Suppressor macrophage treated with lipopolysaccharide for 1 hour (primary cell): ENCODE measurements around the gene ATR.
A peak's percentile ranks its signal among the peaks of the same experiment; 100 is the strongest.

Source experiments
- DNase-seq, 3 donors: peaks; one replicate each; pipeline ENCODE4 v3.0.0-alpha.2; 2020 to 2022

The ATR gene

DNA sequence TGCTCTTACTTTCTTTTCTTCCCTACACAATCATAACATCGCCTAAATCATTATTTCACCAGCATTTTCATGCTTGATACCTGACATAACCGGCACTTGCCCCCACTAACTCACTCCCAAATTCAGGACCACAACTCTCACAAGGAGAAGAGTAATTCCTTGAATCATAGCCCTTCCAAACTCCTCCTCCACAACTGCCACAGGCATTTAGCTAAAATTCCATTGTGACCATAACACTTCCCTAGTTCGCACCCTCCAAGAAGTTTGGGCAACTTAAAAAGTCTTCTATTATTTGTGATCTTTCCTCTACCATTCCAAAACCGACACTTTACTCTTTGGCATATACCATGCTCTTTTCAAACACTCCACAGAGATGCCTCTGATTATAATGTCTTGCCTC, 71.3 kb downstream of the ATR start:
- DNase-seq, result no peak

DNA sequence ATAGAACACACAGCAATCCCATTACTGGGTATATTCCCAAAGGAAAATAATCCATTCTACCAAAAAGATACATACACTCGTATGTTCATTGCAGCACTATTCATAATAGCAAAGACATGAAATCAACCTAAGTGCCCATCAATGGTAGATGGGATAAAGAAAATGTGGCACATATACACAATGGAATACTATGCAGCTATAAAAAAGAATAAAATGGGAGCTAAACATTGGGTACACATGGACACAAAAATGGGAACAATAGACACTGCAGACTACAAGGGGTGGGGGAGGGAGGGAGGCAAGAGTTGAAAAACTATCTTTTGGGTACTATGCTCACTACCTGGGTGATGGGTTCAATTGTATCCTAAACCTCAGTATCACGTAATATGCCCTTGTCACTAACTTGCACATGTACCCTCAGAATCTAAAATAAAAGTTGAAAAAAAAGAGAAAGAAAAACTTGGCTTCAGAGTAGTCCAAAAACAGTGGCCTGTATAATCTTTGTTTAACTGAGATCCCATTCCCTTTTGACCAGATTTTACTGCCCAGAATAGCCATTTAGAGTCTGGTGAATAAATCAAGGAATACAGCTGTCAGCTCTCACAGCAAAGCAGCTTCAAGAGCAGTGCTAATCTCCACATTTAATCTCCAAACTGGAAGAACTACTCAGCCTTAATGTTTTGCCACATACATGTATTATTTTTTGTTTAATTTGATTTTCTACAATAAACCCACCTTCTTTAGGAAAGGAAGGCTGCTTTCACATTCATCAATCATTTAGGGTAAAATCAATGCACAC, 76.1 kb downstream of the ATR start:
- no peak for DNase-seq

DNA sequence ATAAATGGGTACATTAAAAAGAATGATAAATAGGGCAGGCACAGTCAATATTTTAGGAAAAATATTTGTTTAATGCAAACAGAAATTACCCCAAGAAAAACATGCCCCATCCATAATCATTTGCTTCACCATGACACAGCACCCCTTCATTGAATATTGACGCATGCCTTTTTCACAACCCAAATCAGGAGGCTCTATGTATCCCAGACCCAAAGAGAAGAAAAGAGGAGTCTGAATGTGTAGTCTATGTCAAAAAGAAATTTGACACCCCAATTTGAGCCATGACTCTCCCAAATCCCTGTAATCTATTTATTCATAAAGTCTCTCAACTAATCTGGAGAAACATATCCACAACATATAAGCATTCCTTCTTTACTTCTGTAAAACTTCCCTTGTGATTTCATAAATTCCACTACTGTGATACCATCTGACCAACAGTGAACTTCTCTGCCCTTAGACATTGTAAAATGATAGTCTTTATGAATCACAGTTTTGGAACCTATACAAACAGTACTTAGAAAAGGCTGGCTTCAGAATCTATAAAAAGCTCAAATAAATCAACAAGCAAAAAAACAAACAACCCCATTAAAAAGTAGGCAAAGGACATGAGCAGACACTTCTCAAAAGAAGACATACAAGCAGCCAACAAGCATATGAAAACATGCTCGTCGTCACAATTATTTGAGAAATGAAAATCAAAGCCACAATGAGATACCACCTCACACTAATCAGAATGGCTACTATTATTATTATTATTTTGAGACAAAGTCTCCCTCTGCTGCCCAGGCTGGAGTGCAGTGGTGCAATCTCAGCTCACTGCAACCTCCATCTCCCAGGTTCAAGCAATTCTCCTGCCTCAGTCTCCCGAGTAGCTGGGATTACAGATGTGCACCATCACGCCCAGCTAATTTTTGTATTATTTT, 77.3 kb downstream of the ATR start:
- no peak for DNase-seq

DNA sequence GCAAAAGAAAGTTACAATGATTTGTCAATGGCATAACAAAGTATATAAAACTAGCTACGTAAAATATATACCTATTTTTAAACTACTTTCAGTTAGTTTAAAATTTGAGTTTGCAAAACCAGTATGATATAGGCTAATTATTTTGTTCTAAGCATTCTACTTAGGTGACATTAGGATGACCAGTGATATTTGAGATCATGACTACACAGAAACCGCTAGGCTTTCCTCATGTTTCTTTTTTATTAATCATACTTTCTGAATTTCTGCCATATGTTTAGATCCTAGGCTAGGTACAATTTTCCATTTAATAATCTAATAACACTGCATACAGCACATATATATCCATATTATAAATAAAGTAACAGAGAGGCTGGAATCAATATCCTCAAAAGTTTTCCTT, 78.3 kb downstream of the ATR start:
- no peak for DNase-seq

DNA sequence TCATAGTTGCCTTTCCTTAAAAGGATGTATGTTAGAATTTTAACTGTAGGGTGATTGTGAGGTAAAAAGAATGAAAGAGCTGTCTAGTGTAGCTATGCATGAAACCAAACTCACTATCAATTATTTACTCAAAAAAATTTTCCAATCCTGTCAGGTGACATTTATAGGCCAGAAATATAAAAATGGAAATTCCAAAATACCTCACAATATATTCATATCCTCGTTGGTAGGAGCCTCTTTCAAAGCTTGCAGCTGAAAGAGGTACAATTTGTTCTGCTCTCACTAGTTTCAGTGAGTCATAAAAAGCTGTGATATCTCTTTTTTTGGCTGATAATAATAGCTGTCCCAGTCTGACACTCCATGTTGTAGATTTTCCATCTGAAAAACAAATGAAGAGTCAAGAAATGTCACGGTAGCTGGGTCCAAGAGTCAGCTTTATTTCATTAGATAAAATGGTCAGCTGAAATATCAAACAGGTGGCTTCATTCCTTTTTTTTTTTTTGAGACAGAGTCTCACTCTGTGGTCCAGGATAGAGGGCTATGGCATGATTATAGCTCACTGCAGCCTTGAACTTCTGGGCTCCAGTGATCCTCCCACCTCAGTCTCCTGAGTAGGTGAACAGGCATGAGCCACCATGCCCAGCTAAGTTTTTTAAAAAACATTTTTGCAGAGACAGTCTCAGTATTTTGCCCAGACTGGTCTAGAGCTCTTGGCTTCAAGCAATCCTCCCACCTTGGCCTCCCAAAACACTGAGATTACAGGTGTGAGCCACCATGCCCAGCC, 79.9 kb downstream of the ATR start:
- DNase-seq, result no peak

DNA sequence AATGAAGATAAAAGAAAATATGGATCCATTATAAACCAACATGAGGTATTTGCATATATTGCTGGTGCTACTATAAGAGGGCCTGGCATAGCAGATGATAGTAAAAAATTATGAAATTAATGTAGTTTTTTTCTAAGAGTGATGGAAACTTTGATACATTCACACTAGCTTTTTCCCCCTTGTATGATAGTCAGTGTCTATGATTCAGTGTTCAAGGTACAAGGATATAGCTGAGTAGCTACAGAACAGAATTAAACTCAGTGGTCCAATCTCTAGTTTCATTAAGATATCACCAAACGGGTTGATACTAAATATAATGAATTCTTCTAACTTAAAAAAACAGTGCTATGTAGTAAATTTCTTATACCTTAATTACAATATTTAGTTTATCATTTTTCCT, 80.8 kb downstream of the ATR start:
- DNase-seq, result no peak

DNA sequence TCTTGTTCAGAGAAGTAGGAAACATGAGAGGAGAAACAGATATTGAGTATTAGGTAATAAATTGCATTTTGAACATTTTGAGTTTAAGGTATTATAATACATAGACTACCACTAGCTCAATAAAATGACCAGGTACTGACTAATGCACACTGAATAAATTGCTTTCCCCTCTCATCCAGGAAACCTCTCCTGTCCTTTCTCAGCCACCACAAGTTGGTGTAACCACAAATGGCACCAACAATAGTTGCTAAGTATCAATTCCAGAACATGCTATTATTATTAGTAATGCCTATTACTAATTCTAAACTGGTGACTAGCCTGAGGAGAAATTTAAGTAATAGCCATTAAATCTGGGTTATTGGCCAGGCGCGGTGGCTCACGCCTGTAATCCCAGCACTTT, 83.4 kb downstream of the ATR start:
- no peak for DNase-seq

DNA sequence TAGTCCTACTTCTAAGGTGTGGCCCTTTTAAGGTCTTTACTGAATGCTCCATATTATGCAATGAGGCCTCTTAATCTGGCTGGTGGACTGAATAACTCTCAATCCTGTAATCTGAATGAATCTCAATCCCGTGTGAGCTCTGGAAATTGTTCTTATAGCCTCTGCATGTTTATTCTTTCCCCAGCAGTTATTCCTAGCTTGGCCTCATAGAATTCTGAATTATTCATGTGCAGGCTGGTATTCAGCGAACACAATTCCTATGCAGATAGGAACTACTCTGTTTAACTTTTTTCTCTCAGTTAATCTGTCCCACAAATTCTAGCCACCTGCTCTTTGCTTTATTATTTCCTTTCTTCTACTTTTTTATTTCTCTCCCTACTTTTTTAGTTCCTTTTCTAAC, 86.3 kb downstream of the ATR start:
- DNase-seq, result no peak

DNA sequence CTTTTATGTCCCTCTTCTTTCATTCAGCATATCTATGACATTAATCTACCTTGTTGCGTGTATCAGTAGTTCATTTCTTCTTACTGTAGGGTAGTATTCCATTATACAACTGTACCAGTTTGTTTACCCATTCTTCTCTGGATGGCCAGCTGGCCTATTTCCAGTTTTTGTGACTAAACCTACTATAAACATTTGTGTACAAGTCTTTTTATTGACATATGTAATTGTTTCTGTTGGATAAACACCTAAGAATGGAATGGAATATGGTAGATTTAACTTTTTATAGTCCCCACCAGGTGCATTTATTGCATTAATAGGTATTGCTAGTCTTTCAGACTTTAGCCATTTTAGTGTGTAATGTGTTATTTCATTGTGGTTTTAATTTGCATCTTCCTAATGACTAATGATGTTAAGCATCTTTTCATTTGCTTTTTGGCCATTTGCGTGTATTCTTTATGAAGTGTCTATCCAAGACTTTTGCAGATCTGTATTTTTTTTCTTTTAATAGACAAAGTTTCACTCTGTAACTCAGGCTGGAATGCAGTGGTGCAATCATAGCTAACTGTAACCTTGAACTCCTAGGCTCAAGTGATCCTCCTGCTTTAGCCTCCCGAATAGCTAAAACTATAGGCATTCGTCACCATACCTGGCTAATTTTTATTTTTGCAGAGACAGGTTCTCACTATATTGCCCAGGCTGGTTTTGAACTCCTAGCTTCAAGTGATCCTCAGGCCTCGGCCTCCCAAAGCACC, 88.8 kb downstream of the ATR start:
- no peak for DNase-seq

DNA sequence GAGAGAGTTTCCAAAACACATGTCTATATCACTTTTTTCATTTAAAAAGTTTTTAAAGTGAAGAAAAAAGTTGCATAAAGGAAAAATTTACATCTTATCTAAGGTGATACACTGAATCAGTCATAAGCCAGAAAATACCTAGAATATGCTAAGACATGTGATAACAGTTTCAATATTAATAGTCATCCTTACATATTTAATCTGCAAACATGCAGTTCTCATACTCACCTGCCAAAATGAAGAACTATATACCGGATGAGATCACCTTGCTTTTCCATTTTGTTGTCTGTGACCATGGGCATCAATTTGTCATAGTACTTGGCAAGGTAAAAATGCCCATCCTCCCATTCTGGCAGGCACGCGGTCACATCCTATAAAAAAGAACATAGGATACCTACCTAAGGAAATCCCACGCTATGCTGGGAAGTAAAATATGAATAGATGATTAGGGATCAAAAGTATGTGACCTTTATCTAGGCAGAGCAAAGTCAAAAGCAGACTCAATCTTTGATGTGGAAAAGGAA, 93.6 kb downstream of the ATR start:
- no peak for DNase-seq

DNA sequence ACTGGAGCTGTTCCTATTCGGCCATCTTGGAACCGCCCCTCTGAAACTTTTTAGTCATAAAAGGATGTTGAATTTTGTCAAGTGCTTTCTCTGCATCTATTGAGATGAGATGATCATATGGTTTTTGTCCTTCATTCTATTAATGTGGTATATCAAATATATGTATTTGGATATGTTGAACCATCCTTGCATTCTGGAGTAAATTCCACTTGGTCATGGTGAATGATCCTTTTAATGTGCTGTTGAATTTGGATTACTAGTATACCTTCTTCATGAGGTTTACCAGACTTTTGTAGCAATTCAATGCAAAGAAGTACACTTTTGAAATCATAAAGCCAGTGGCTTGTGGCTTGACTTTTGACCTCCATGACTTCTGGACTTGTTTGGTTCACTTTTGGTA, 97.3 kb downstream of the ATR start:
- DNase-seq, result no peak

DNA sequence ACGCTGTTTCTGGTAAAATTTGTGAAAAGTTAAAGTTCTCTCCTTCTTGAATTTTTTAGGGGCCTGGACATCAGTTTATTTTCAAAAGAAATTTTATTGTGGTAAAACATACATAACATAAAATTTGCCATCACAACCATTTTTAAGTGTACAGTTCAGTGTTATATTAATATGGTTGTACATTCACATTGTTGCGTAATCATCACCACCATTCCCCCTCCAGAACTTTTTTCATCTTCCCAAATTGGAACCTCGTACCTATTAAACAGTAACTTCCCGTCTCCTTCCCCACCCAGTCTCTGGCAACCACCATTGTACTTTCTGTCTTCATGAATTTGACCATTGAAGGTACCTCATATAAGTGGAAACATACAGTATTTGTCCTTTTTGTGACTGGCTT, 107.7 kb downstream of the ATR start:
- DNase-seq, result no peak

DNA sequence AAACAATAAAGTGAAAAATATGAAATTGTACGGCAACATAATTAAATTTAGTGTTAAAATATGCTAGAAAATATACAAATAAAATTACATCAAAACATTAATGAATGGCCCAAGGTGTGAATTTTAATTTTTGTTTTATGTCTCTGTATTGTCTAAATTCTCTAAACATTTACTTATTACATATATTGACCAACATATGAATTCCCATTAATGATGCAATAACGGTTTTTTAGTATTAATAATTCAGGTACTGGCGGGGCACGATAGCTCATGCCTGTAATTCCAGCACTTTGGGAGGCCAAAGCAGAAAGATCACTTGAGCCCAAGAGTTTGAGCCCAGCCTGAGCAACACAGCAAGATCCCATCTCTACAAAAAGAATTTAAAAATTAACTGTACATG, 110.1 kb downstream of the ATR start:
- DNase-seq, result no peak

DNA sequence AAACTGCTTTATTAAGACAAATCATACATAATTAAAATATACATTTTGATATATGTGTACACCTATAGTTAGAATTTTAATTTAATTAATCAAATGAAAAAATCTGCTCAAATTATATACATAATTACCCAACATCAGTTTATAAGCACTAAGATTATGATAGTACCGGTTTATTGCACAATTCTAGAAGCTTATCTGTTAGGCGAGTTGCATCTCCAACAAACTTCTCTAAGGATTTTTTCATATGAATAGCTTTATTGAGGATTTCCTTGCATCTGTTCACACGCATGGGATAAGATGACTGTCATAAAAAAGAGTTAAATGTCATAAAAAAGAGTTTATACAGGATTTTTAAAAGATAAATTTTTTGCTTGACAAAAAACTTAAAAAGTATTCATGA, 110.8 kb downstream of the ATR start:
- no peak for DNase-seq

DNA sequence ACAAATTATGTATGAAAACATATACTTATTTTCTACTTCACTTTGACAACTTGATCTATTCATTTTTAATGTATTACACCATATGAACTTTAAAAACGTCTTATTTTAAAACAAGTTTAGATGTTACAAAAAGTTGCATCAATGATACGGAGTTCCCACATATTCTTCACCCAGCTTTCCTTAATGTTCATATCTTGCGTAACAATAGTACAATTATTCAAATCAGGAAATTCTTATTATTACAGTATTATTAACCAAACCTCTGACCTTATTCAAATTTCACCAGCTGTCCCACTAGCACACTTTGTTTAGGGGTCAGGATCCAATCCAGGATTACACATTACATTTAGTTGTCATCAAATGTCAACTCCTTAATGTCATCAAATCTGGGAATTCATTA, 117.8 kb downstream of the ATR start:
- no peak for DNase-seq

DNA sequence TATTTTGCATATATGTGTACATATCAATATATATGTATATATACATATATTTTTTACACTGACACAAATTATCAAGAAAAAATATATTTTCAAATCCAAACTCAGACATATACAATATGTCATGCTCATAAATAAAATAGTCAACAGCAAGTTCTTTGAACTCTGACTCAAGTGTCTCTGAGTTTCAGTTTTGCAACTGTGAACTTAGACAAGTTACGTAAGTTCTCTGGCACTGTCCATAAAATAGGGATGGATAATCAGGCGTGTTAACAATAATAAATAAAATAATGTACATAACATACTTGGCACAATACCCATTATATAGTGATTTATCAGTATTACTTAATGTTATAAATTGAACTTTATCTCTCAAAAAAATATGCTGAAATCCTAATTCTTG, 118.6 kb downstream of the ATR start:
- DNase-seq, result no peak

DNA sequence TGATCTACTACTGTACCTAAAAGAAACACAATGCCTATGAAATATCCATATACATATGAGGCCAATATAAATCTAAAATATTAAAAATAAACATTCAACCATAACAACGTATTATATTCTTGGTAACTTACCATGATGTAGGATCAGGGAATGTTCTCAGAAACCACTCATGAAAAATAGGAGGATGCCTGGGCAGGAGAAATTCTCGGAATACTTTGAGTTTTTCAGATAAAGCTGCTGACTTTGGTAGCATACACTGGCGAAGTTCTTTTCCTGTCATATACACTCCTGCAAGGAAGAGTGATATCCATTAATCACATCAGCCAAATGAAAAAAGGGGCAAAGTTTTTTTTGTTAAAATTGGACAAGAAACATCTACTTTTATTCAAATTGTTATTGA, 119.4 kb downstream of the ATR start:
- DNase-seq, result no peak

DNA sequence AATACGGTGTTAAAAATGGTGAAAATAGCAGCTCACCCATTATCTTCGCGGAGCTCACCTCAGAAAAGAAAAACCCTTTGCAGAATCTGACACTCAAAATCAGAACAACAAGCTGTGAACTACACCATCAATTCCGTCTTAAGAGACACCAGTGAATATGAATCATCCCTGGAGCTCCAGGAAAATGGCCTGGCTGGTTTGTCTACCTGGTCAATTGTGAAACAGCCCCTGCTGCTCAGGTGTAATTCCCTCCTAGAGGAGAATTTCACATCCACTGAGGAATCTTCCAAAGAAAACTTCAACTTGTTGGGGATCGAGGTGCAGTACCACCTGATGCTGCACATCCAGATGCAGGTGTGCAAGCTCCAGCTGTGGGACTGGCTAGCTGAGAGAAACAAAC, 127.7 kb downstream of the ATR start:
- no peak for DNase-seq

DNA sequence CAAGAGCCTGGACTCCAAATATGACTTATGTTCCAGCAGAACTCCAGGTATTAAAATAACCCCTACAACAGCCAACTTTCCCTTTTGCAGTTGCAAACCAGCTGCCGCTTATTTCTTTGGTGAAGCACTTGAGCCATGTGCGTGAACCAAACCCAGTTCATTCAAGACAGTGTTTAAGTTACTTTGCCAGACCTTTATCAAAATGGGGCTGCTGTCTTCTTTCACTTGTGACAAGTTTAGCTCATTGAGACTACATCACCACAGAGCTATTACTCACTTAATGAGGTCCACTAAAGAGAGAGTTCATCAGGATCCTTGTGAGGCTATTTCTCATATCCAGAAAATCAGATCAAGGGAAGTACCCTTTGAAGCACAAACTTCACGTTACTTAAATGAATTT, 128.3 kb downstream of the ATR start:
- DNase-seq, result no peak

DNA sequence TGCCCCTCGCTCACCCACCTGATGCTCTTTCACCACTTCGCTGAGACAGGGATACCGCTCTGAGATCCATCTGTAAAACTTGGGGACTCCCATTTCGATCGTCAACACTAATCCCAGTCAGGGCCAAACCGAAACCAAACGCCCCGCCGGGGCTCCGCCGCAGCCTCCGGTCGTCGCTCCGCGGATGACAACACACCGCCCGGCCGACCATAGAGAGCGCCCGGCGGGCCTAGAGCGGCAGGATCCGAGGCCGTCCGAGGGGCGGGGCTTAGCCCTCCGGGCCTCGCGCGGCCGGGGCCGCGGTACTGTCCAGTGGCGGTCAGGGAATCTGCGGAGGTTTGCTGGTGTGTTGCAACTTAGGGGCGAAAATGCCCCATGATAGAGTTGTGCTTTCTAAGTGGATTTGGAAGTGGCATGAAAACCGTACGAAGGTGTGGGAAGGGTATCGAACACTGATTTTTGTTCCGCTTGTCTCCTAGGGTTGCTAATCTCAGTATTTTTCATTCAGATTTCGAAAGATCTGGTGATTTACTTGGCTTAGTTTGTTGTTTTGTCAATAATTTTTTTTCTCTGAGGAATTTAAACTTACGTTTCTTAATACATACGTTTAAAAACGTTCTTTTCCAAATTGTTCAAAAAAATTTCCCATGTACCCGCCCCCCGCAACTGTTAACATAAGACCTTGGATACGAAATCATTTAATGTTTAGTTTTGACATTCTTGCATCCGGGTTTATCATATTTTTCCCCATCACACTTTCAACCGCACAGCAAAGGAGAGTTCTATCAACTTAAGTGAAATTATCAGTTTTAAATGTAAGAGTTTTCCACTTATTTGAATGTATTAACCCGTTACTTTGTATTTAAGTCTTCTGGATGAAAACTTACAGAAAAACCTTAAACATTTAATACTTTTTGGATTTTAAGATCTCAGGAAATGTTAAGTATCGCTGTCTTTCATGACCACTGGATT, 130.4 kb downstream of the ATR start, which contains the start of gene XRN1:
XRN1 (minus strand) TSS at position 186 of the 972 bp plus-strand sequence; CDS start at position 93, 93 bp downstream.
- DNase-seq, result peak; percentile 99 to 100 (median 99)

DNA sequence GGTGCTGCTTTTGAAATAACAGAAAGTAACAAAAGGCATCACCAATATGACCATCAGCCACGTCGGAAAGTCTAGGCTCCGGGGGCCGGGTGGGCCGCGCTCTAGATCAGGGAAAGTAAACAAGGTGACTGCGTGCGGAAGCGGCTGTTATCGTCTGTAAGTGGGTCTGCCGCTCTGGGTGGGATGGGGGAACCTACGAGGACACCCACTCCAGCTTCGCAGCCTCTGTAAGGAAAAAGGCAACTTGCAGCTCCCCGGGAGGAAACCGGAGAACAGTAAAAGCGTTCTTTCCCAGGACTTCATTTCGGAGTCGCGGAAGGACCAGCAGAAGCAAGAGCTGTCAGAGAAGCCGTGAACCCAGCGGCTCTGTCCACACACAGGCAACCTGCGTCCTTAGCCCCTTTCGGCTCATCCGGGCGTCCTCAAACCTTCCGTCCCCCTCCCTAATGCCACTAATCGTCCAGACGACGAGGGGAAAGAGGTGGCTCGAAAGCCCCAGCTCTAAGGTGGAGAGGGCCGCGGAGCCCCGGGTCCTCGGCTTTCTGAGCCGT, 131.2 kb downstream of the ATR start:
- peak; percentile 47 to 73 (median 68) for DNase-seq
